Keratinocyte (primary cell): ENCODE results near the gene USP10. TPM values are rescaled to one million over a fixed set of nuclear protein-coding genes. Genes with fewer than 3 reads are reported as not detected.

Experiments used
- DNase-seq: peaks from one replicate; pipeline ENCODE4 v3.0.0-alpha.2; 2011; ENCODE audit warnings: low read depth, missing footprints, low spot score
- FAIRE-seq: peaks from 2 replicates; lab custom pipeline; 2011; peaks lifted over from hg19 to GRCh38; lab: Jason Lieb, UNC
- H2AFZ ChIP-seq: 2 replicates; pipeline ENCODE4 v1.6.0; 2012; ENCODE audit warnings: low read length, control low read depth, inconsistent platforms; ENCODE audit not compliant: control insufficient read depth
- H3K27ac ChIP-seq: 2 replicates; pipeline ENCODE4 v1.5.1; 2011; ENCODE audit warnings: low read length; ENCODE audit not compliant: control insufficient read depth, insufficient read depth
- H3K27me3 ChIP-seq: 3 replicates; pipeline ENCODE4 v1.6.0; 2011; ENCODE audit warnings: low read length; ENCODE audit not compliant: control insufficient read depth, insufficient read depth; ENCODE audit errors: extremely low read depth
- H3K36me3 ChIP-seq, 2 experiments: 2 replicates in 1 of 2; 3 replicates in 1 of 2; pipeline ENCODE4 v1.5.1; 2011; ENCODE audit warnings: low read length in 2 of 2, mild to moderate bottlenecking in 1 of 2; ENCODE audit not compliant: control insufficient read depth in 2 of 2, insufficient read depth in 2 of 2; ENCODE audit errors: extremely low read depth in 1 of 2
- H3K4me1 ChIP-seq: 3 replicates; pipeline ENCODE4 v1.5.1; 2011; ENCODE audit warnings: low read length; ENCODE audit not compliant: control insufficient read depth, insufficient read depth; ENCODE audit errors: extremely low read depth
- H3K4me2 ChIP-seq: 3 replicates; pipeline ENCODE4 v1.6.0; 2011; ENCODE audit warnings: low read depth, low read length; ENCODE audit not compliant: control insufficient read depth, insufficient read depth; ENCODE audit errors: extremely low read depth
- H3K4me3 ChIP-seq, 3 experiments: fragments of 200-600 bp in 1 of 3; sonication (generic) in 1 of 3; 2 replicates in 2 of 3; 3 replicates in 1 of 3; pipeline ENCODE4 v1.5.1; 2011 to 2016; ENCODE audit warnings: low read length in 3 of 3, mild to moderate bottlenecking in 3 of 3, control low read depth in 2 of 3, inconsistent platforms in 1 of 3, low read depth in 1 of 3, mixed read lengths in 1 of 3, mixed run types in 1 of 3, moderate library complexity in 1 of 3; ENCODE audit not compliant: control insufficient read depth in 2 of 3, insufficient read depth in 2 of 3; ENCODE audit errors: extremely low read depth in 1 of 3
- H3K79me2 ChIP-seq: 2 replicates; pipeline ENCODE4 v1.6.0; 2012; ENCODE audit warnings: low read length; ENCODE audit not compliant: control insufficient read depth, insufficient read depth
- H3K9ac ChIP-seq: 3 replicates; pipeline ENCODE4 v1.6.0; 2011; ENCODE audit warnings: low read length; ENCODE audit not compliant: control insufficient read depth, insufficient read depth; ENCODE audit errors: extremely low read depth
- H3K9me1 ChIP-seq: 3 replicates; pipeline ENCODE4 v1.6.0; 2011; ENCODE audit warnings: low read length; ENCODE audit not compliant: control insufficient read depth, insufficient read depth; ENCODE audit errors: extremely low read depth
- H3K9me3 ChIP-seq: 2 replicates; pipeline ENCODE4 v1.5.1; 2012; ENCODE audit warnings: low read depth, low read length; ENCODE audit not compliant: control insufficient read depth
- H4K20me1 ChIP-seq: 3 replicates; pipeline ENCODE4 v1.6.0; 2011; ENCODE audit warnings: low read length; ENCODE audit not compliant: control insufficient read depth, insufficient read depth; ENCODE audit errors: extremely low read depth
- CTCF ChIP-seq, 3 experiments: IDR thresholded peaks in 1 of 3; conservative IDR thresholded peaks in 1 of 3; optimal IDR thresholded peaks in 1 of 3; 2 replicates in 2 of 3; 3 replicates in 1 of 3; pipeline versions ENCODE3 to v1.5.1; 2011; ENCODE audit warnings: low read length in 3 of 3, mild to moderate bottlenecking in 3 of 3, moderate library complexity in 2 of 3, control low read depth in 1 of 3, inconsistent platforms in 1 of 3; ENCODE audit not compliant: insufficient read depth in 2 of 3; ENCODE audit errors: extremely low read depth in 1 of 3
- EZH2 ChIP-seq: IDR thresholded peaks from one replicate; pipeline ENCODE4 v1.6.1; 2012; ENCODE audit warnings: inconsistent platforms, mild to moderate bottlenecking, low read length, moderate library complexity
- dilution Hi-C: fragments of 300-500 bp; cut with MboI; formaldehyde crosslinking; loops from one replicate; pipeline ENCODE4 v1.7.0; 2020; ENCODE audit warnings: low sequenced_read_pairs; ENCODE audit not compliant: extremely low pct_ligation_motif_present
- polyA plus RNA-seq, 5 experiments: library from polyadenylated mRNA; depleted of rRNA in 3 of 5; stranded (reverse) in 3 of 5; stranded (forward) in 1 of 5; unstranded in 1 of 5; fragments of >200 nt; gene quantifications; 1 replicate in 1 of 5; 2 replicates in 3 of 5; 3 replicates in 1 of 5; pipeline versions ENCODE4 v1.2.1 to v1.2.3, GENCODE V29; 2011 to 2012; ENCODE audit warnings: missing spikeins in 2 of 5, low read depth in 1 of 5, low replicate concordance in 1 of 5

Gene USP10
- polyA plus RNA-seq, 1 donor (not counting 4 experiments of a cell fraction or from before 2014, with no cell fraction given): 92.0 TPM

- no peak overlapping the region for H3K4me3 ChIP-seq
- no peak overlapping the region for H3K9ac ChIP-seq
- H3K9me1 ChIP-seq: peaks cover 2% of the 10 kb centered on the region
- peaks cover 8 to 10% of the 10 kb centered on the region in 2 experiments for H3K36me3 ChIP-seq
- FAIRE-seq (no peak), DNase-seq (no peak)
- H3K27me3 ChIP-seq: no peaks in the 10 kb centered on the region
- H3K4me2 ChIP-seq: no peak overlapping the region
- H3K4me1 ChIP-seq: peaks cover 8% of the 10 kb centered on the region
- dilution Hi-C loops: no loop called here
- H2AFZ ChIP-seq: no peak overlapping the region
- H3K9me3 ChIP-seq: no peaks in the 10 kb centered on the region
- peaks cover 97% of the 10 kb centered on the region for H3K79me2 ChIP-seq
- H4K20me1 ChIP-seq: peaks cover 57% of the 10 kb centered on the region
- H3K27ac ChIP-seq: no peak overlapping the region
- TF ChIP-seq EZH2 (no peak), CTCF (optimal IDR thresholded peaks at IDR 0.05 in 1 of 3, IDR thresholded peaks at IDR 0.05 in 1 of 3, conservative IDR thresholded peaks at IDR 0.05 in 1 of 3; ENCODE audit: extremely low read depth in 1 of 3, insufficient read depth in 2 of 3, low read length in 3 of 3) (no peak)
These were observed 9.8 kb downstream of the USP10 start for GRCh38 chr16:84709609-84710008.

GRCh38 chr16:84710686-84711085 is 10.9 kb downstream of the USP10 start:
- dilution Hi-C loops: no loop called here
- H2AFZ ChIP-seq: no peak overlapping the region
- H3K9ac ChIP-seq: no peak overlapping the region
- H3K27me3 ChIP-seq: no peaks in the 10 kb centered on the region
- H3K79me2 ChIP-seq: peaks cover 95% of the 10 kb centered on the region
- peaks cover 8% of the 10 kb centered on the region for H3K4me1 ChIP-seq
- H3K9me3 ChIP-seq: no peaks in the 10 kb centered on the region
- H3K4me3 ChIP-seq: no peak overlapping the region
- peaks cover 8 to 10% of the 10 kb centered on the region in 2 experiments for H3K36me3 ChIP-seq
- no peak overlapping the region for H3K27ac ChIP-seq
- H3K4me2 ChIP-seq: no peak overlapping the region
- no peak for FAIRE-seq
- peaks cover 55% of the 10 kb centered on the region for H4K20me1 ChIP-seq
- no peak for TF ChIP-seq EZH2
- TF ChIP-seq CTCF (optimal IDR thresholded peaks at IDR 0.05 in 1 of 3, IDR thresholded peaks at IDR 0.05 in 1 of 3, conservative IDR thresholded peaks at IDR 0.05 in 1 of 3; ENCODE audit: extremely low read depth in 1 of 3, insufficient read depth in 2 of 3, low read length in 3 of 3): no peak
- DNase-seq: no peak
- H3K9me1 ChIP-seq: peaks cover 2% of the 10 kb centered on the region
